Measurements from ENCODE around the gene GLIS1. TPM values are rescaled to one million over a fixed set of nuclear protein-coding genes. Genes with fewer than 3 reads are reported as not detected.

Gene GLIS1
- total and polyA plus RNA-seq, 11 donors = 0.06 to 0.35 (median 0.13) TPM; not detected in 6

GRCh38 chr1:53699981-53700380, 39.0 kb downstream of the GLIS1 start:
- Histone ChIP-seq H3K27me3 (peaks cover 0 to 14% (median 0%) of the 10 kb centered on the region in 9 donors), H3K36me3 (no peaks in the 10 kb centered on the region), H3K4me3 (no peak overlapping the region), H3K4me1 (peaks cover 0 to 11% (median 0%) of the 10 kb centered on the region in 12 donors), H3K9me3 (no peaks in the 10 kb centered on the region), H3K27ac (no peak overlapping the region)
- intact Hi-C loops (cut with DNase I) = no loop called here
- TF ChIP-seq POLR2A (IDR thresholded peaks at IDR 0.05) (no peak), CTCF (IDR thresholded peaks at IDR 0.05) (no peak)
- 86 to 92% (median 87%) methylated on average over 7 to 8 of the region's 8 CpGs for WGBS, 4 donors
- DNase-seq = no peak
- ATAC-seq = no peak

- ATAC-seq = no peak
- 77 to 89% (median 85%) methylated on average over 7 of the region's 7 CpGs for WGBS, 4 donors
- Histone ChIP-seq H3K4me1 (peaks cover 0 to 11% (median 0%) of the 10 kb centered on the region in 12 donors), H3K9me3 (no peaks in the 10 kb centered on the region), H3K27ac (no peak overlapping the region), H3K36me3 (no peaks in the 10 kb centered on the region), H3K27me3 (peaks cover 0 to 11% (median 0%) of the 10 kb centered on the region in 9 donors), H3K4me3 (no peak overlapping the region)
- DNase-seq = no peak
- TF ChIP-seq CTCF (IDR thresholded peaks at IDR 0.05) = no peak
- no peak for TF ChIP-seq POLR2A (IDR thresholded peaks at IDR 0.05)
- intact Hi-C loops (cut with DNase I) = no loop called here
These were observed 40.5 kb downstream of the GLIS1 start for GRCh38 chr1:53698384-53698980.

GRCh38 chr1:53697721-53698383, 41.1 kb downstream of the GLIS1 start:
- DNase-seq = no peak
- TF ChIP-seq POLR2A (IDR thresholded peaks at IDR 0.05) (no peak), CTCF (IDR thresholded peaks at IDR 0.05) (no peak)
- peak in 1 of 4 donors; percentile 69 for ATAC-seq
- no peaks in the 10 kb centered on the region for H3K9me3 ChIP-seq
- peaks cover 0 to 16% (median 0%) of the 10 kb centered on the region in 9 donors for H3K27me3 ChIP-seq
- H3K27ac ChIP-seq = no peak overlapping the region
- no peaks in the 10 kb centered on the region for H3K36me3 ChIP-seq
- H3K4me3 ChIP-seq = no peak overlapping the region
- peaks cover 0 to 11% (median 0%) of the 10 kb centered on the region in 12 donors for H3K4me1 ChIP-seq
- WGBS, 4 donors = 41 to 56% (median 55%) methylated on average over 14 of the region's 14 CpGs
- intact Hi-C loops (cut with DNase I) = no loop called here

GRCh38 chr1:53696990-53697389, 42.0 kb downstream of the GLIS1 start:
- H3K27ac ChIP-seq = no peak overlapping the region
- H3K27me3 ChIP-seq = peaks cover 0 to 21% (median 0%) of the 10 kb centered on the region in 9 donors
- no peak for ATAC-seq
- DNase-seq = no peak
- TF ChIP-seq CTCF (IDR thresholded peaks at IDR 0.05) (no peak), POLR2A (IDR thresholded peaks at IDR 0.05) (no peak)
- H3K4me1 ChIP-seq = peaks cover 0 to 11% (median 0%) of the 10 kb centered on the region in 12 donors
- H3K9me3 ChIP-seq = no peaks in the 10 kb centered on the region
- H3K4me3 ChIP-seq = no peak overlapping the region
- intact Hi-C loops (cut with DNase I) = no loop called here
- H3K36me3 ChIP-seq = no peaks in the 10 kb centered on the region
- 84 to 94% (median 89%) methylated on average over 2 of the region's 2 CpGs for WGBS, 4 donors

All from heart left ventricle (tissue), 16 donors.